ENCODE results near the gene EIF5A2.
"Not testable (repeated sequence)": the region's sequence is repeated elsewhere in the genome, so short reads cannot be mapped to it uniquely, and the experiment has no call there.

Gene EIF5A2

GRCh38 chr3:170908235-170909116, at the start of gene EIF5A2:
Gene EIF5A2 (minus strand): TSS chr3:170908637. CDS start chr3:170907806, 831 bp downstream.
- Histone ChIP-seq H3K36me3 (ENCODE audit: insufficient read depth, low read length) (no peaks in the 10 kb centered on the region), H3K4me3 (ENCODE audit: low read depth in 1 of 2, low read length in 2 of 2) (peak within 1 kb of the TSS; percentile 81 to 87), H3K27ac (ENCODE audit: low read depth, low read length) (peak within 1 kb of the TSS; percentile 61), H3K4me1 (ENCODE audit: insufficient read depth, low read length) (peaks cover 11% of the 10 kb centered on the region), H3K9me3 (ENCODE audit: low read length) (no peaks in the 10 kb centered on the region), H3K27me3 (ENCODE audit: control insufficient read depth in 1 of 2, insufficient read depth in 2 of 2, low read length in 2 of 2) (no peaks in the 10 kb centered on the region), H3K9ac (ENCODE audit: low read length) (peak within 1 kb of the TSS; percentile 65)

GRCh38 chr3:170956647-170957046, 48.2 kb upstream of the EIF5A2 start:
- no peaks in the 10 kb centered on the region for H3K27me3 ChIP-seq (ENCODE audit: control insufficient read depth in 1 of 2, insufficient read depth in 2 of 2, low read length in 2 of 2)
- H3K9ac ChIP-seq (ENCODE audit: low read length) = no peak overlapping the region
- H3K36me3 ChIP-seq (ENCODE audit: insufficient read depth, low read length) = no peaks in the 10 kb centered on the region
- no peak overlapping the region for H3K27ac ChIP-seq (ENCODE audit: low read depth, low read length)
- H3K9me3 ChIP-seq (ENCODE audit: low read length) = no peaks in the 10 kb centered on the region
- H3K4me1 ChIP-seq (ENCODE audit: insufficient read depth, low read length) = no peaks in the 10 kb centered on the region
- H3K4me3 ChIP-seq (ENCODE audit: low read depth in 1 of 2, low read length in 2 of 2) = no peak overlapping the region

- Histone ChIP-seq H3K36me3 (ENCODE audit: insufficient read depth, low read length) (no peaks in the 10 kb centered on the region), H3K4me1 (ENCODE audit: insufficient read depth, low read length) (no peaks in the 10 kb centered on the region), H3K4me3 (ENCODE audit: low read depth in 1 of 2, low read length in 2 of 2) (no peak overlapping the region), H3K27me3 (ENCODE audit: control insufficient read depth in 1 of 2, insufficient read depth in 2 of 2, low read length in 2 of 2) (no peaks in the 10 kb centered on the region), H3K9me3 (ENCODE audit: low read length) (no peaks in the 10 kb centered on the region), H3K27ac (ENCODE audit: low read depth, low read length) (no peak overlapping the region), H3K9ac (ENCODE audit: low read length) (no peak overlapping the region)
These were observed 45.3 kb upstream of the EIF5A2 start for GRCh38 chr3:170953736-170954135.

GRCh38 chr3:170953229-170953628, 44.8 kb upstream of the EIF5A2 start:
- H3K36me3 ChIP-seq (ENCODE audit: insufficient read depth, low read length) = no peaks in the 10 kb centered on the region
- H3K9me3 ChIP-seq (ENCODE audit: low read length) = no peaks in the 10 kb centered on the region
- no peaks in the 10 kb centered on the region for H3K4me1 ChIP-seq (ENCODE audit: insufficient read depth, low read length)
- H3K27me3 ChIP-seq (ENCODE audit: control insufficient read depth in 1 of 2, insufficient read depth in 2 of 2, low read length in 2 of 2) = no peaks in the 10 kb centered on the region
- H3K4me3 ChIP-seq (ENCODE audit: low read depth in 1 of 2, low read length in 2 of 2) = no peak overlapping the region
- H3K27ac ChIP-seq (ENCODE audit: low read depth, low read length) = no peak overlapping the region
- no peak overlapping the region for H3K9ac ChIP-seq (ENCODE audit: low read length)

- Histone ChIP-seq H3K4me3 (ENCODE audit: low read depth in 1 of 2, low read length in 2 of 2) (no peak overlapping the region), H3K9ac (ENCODE audit: low read length) (no peak overlapping the region), H3K9me3 (ENCODE audit: low read length) (no peaks in the 10 kb centered on the region), H3K4me1 (ENCODE audit: insufficient read depth, low read length) (no peaks in the 10 kb centered on the region), H3K27me3 (ENCODE audit: control insufficient read depth in 1 of 2, insufficient read depth in 2 of 2, low read length in 2 of 2) (no peaks in the 10 kb centered on the region), H3K36me3 (ENCODE audit: insufficient read depth, low read length) (no peaks in the 10 kb centered on the region), H3K27ac (ENCODE audit: low read depth, low read length) (no peak overlapping the region)
These were observed 40.8 kb upstream of the EIF5A2 start for GRCh38 chr3:170949211-170949610.

- no peaks in the 10 kb centered on the region for H3K27me3 ChIP-seq (ENCODE audit: control insufficient read depth in 1 of 2, insufficient read depth in 2 of 2, low read length in 2 of 2)
- H3K4me3 ChIP-seq (ENCODE audit: low read depth in 1 of 2, low read length in 2 of 2) = no peak overlapping the region
- H3K9ac ChIP-seq (ENCODE audit: low read length) = no peak overlapping the region
These were observed 38.8 kb upstream of the EIF5A2 start for GRCh38 chr3:170947018-170947769.

GRCh38 chr3:170942011-170942410, 33.6 kb upstream of the EIF5A2 start:
- Histone ChIP-seq H3K27ac (ENCODE audit: low read depth, low read length) (no peak overlapping the region), H3K4me3 (ENCODE audit: low read depth in 1 of 2, low read length in 2 of 2) (no peak overlapping the region), H3K4me1 (ENCODE audit: insufficient read depth, low read length) (no peaks in the 10 kb centered on the region), H3K36me3 (ENCODE audit: insufficient read depth, low read length) (no peaks in the 10 kb centered on the region), H3K27me3 (ENCODE audit: control insufficient read depth in 1 of 2, insufficient read depth in 2 of 2, low read length in 2 of 2) (no peaks in the 10 kb centered on the region), H3K9me3 (ENCODE audit: low read length) (no peaks in the 10 kb centered on the region), H3K9ac (ENCODE audit: low read length) (no peak overlapping the region)

More at GRCh38 chr3:170947018-170947769, 38.8 kb upstream of the EIF5A2 start:
- Histone ChIP-seq H3K9me3 (ENCODE audit: low read length) (no peaks in the 10 kb centered on the region), H3K27ac (ENCODE audit: low read depth, low read length) (no peak overlapping the region), H3K4me1 (ENCODE audit: insufficient read depth, low read length) (no peaks in the 10 kb centered on the region), H3K36me3 (ENCODE audit: insufficient read depth, low read length) (no peaks in the 10 kb centered on the region)

GRCh38 chr3:170941551-170941950, 33.1 kb upstream of the EIF5A2 start:
- Histone ChIP-seq H3K9me3 (ENCODE audit: low read length) (no peaks in the 10 kb centered on the region), H3K4me1 (ENCODE audit: insufficient read depth, low read length) (no peaks in the 10 kb centered on the region), H3K9ac (ENCODE audit: low read length) (no peak overlapping the region), H3K36me3 (ENCODE audit: insufficient read depth, low read length) (no peaks in the 10 kb centered on the region), H3K27ac (ENCODE audit: low read depth, low read length) (no peak overlapping the region), H3K27me3 (ENCODE audit: control insufficient read depth in 1 of 2, insufficient read depth in 2 of 2, low read length in 2 of 2) (no peaks in the 10 kb centered on the region), H3K4me3 (ENCODE audit: low read depth in 1 of 2, low read length in 2 of 2) (no peak overlapping the region)

- H3K4me1 ChIP-seq (ENCODE audit: insufficient read depth, low read length); H3K36me3 ChIP-seq (ENCODE audit: insufficient read depth, low read length): not testable (repeated sequence)
These were observed 24.6 kb upstream of the EIF5A2 start for GRCh38 chr3:170933039-170933438.

GRCh38 chr3:170923553-170923952, 15.1 kb upstream of the EIF5A2 start:
- not testable (repeated sequence) for H3K9me3 ChIP-seq (ENCODE audit: low read length); H3K27me3 ChIP-seq (ENCODE audit: control insufficient read depth in 1 of 2, insufficient read depth in 2 of 2, low read length in 2 of 2); H3K4me1 ChIP-seq (ENCODE audit: insufficient read depth, low read length); H3K4me3 ChIP-seq (ENCODE audit: low read depth in 1 of 2, low read length in 2 of 2); H3K27ac ChIP-seq (ENCODE audit: low read depth, low read length); H3K36me3 ChIP-seq (ENCODE audit: insufficient read depth, low read length); H3K9ac ChIP-seq (ENCODE audit: low read length)

More at GRCh38 chr3:170933039-170933438, 24.6 kb upstream of the EIF5A2 start:
- not testable (repeated sequence) for H3K4me3 ChIP-seq (ENCODE audit: low read depth in 1 of 2, low read length in 2 of 2); H3K27me3 ChIP-seq (ENCODE audit: control insufficient read depth in 1 of 2, insufficient read depth in 2 of 2, low read length in 2 of 2); H3K9ac ChIP-seq (ENCODE audit: low read length); H3K9me3 ChIP-seq (ENCODE audit: low read length); H3K27ac ChIP-seq (ENCODE audit: low read depth, low read length)

GRCh38 chr3:170918715-170919114, 10.3 kb upstream of the EIF5A2 start:
- no peaks in the 10 kb centered on the region for H3K9me3 ChIP-seq (ENCODE audit: low read length)
- no peaks in the 10 kb centered on the region for H3K4me1 ChIP-seq (ENCODE audit: insufficient read depth, low read length)
- H3K36me3 ChIP-seq (ENCODE audit: insufficient read depth, low read length) = no peaks in the 10 kb centered on the region
- H3K4me3 ChIP-seq (ENCODE audit: low read depth in 1 of 2, low read length in 2 of 2) = no peak overlapping the region
- H3K27ac ChIP-seq (ENCODE audit: low read depth, low read length) = no peak overlapping the region
- no peaks in the 10 kb centered on the region for H3K27me3 ChIP-seq (ENCODE audit: control insufficient read depth in 1 of 2, insufficient read depth in 2 of 2, low read length in 2 of 2)
- no peak overlapping the region for H3K9ac ChIP-seq (ENCODE audit: low read length)
